Measurements from ENCODE around the gene CHMP4A. TPM values are rescaled to one million over a fixed set of nuclear protein-coding genes. Genes with fewer than 3 reads are reported as not detected.

The CHMP4A gene
- total and polyA plus RNA-seq, 2 of the 13 experiments (the other 11 are each of a cell fraction or from before 2014, with no cell fraction given) = 83.6 to 113 TPM

GRCh38 chr14:24243336-24243836, 30.1 kb upstream of the CHMP4A start (continued):
- TF ChIP-seq U2AF2 (IDR thresholded peaks at IDR 0.05; ENCODE audit: low read depth, low read length) (peak; percentile 36; the same call in 1 of the 2 replicates), ZSCAN12 (CRISPR knock-in tag; IDR thresholded peaks at IDR 0.05) (no peak), RBFOX2 (IDR thresholded peaks at IDR 0.05; ENCODE audit: low read depth, low read length) (no peak), AGO1 (IDR thresholded peaks at IDR 0.05; ENCODE audit: low read depth, low read length, poor library complexity, severe bottlenecking) (no peak), ZNF772 (CRISPR knock-in tag; IDR thresholded peaks at IDR 0.05) (peak; percentile 51), NFAT5 (CRISPR knock-in tag; IDR thresholded peaks at IDR 0.05) (0 out of 2 replicates have a peak, but pooled peaks have one; percentile 59), MZF1 (CRISPR knock-in tag; IDR thresholded peaks at IDR 0.05; ENCODE audit: borderline replicate concordance) (no peak), ATF7 (IDR thresholded peaks at IDR 0.05) (no peak), ATF7 (CRISPR knock-in tag; IDR thresholded peaks at IDR 0.05) (no peak), ZNF878 (CRISPR knock-in tag; IDR thresholded peaks at IDR 0.05) (no peak), FOXJ3 (CRISPR knock-in tag; IDR thresholded peaks at IDR 0.05; ENCODE audit: borderline replicate concordance) (no peak), NONO (IDR thresholded peaks at IDR 0.05) (no peak), NONO (CRISPR knock-in tag; conservative IDR thresholded peaks at IDR 0.05) (no peak), ZNF44 (CRISPR knock-in tag; IDR thresholded peaks at IDR 0.05) (no peak), ZNF704 (CRISPR knock-in tag; IDR thresholded peaks at IDR 0.05; ENCODE audit: borderline replicate concordance) (no peak), ZKSCAN8 (CRISPR knock-in tag; IDR thresholded peaks at IDR 0.05; ENCODE audit: borderline replicate concordance) (no peak), TOE1 (CRISPR knock-in tag; IDR thresholded peaks at IDR 0.05) (no peak)

All from HepG2 (cell line).